ENCODE results near the gene CDX2.
A peak's percentile ranks its signal among the peaks of the same experiment; 100 is the strongest.

The CDX2 gene

GRCh38 chr13:27955014-27955591 is 14.0 kb downstream of the CDX2 start:
- ChIA-PET CTCF (interaction anchor here (0.8 to 5.2 kb wide), 21 partner anchors 9 to 595 kb away, joined by 3 to 65 read pairs (median 9); partner anchors contain the start of genes CDX2 and PDX1), POLR2A (no interaction called here)
- H3K27ac ChIP-seq (ENCODE audit: insufficient read depth in 1 of 2, low read depth in 1 of 2, low read length in 2 of 2, poor library complexity in 1 of 2, severe bottlenecking in 2 of 2): no peak overlapping the region
- no peak overlapping the region for H3K4me3 ChIP-seq (ENCODE audit: control insufficient read depth in 1 of 7, extremely low read depth in 1 of 7, insufficient read depth in 4 of 7, low read depth in 2 of 7, low read length in 6 of 7)
- WGBS (ENCODE audit: insufficient coverage): no CpG with 5 or more reads among the region's 11 CpGs
- H3K4me1 ChIP-seq (ENCODE audit: control extremely low read depth in 1 of 4, control insufficient read depth in 4 of 4, insufficient read depth in 4 of 4, low read length in 3 of 4): peaks cover 0 to 23% (median 21%) of the 10 kb centered on the region in 4 experiments
- H3K9me3 ChIP-seq (ENCODE audit: control extremely low read depth in 1 of 5, control insufficient read depth in 4 of 5, insufficient read depth in 2 of 5, low read depth in 1 of 5, low read length in 4 of 5): peaks cover 0 to 3% (median 0%) of the 10 kb centered on the region in 5 experiments
- H3K27me3 ChIP-seq (replicated peaks in 2 of 5; ENCODE audit: control insufficient read depth in 4 of 5, insufficient read depth in 5 of 5, low read length in 4 of 5): peaks cover 15 to 99% (median 60%) of the 10 kb centered on the region in 5 experiments
- no peaks in the 10 kb centered on the region for H3K36me3 ChIP-seq (ENCODE audit: control insufficient read depth in 4 of 4, insufficient read depth in 4 of 4, low read length in 3 of 4)
- no peak for DNase-seq

- peak in 1 of 3 donors; percentile 36 for DNase-seq
- no peaks in the 10 kb centered on the region for H3K36me3 ChIP-seq (ENCODE audit: control insufficient read depth in 4 of 4, insufficient read depth in 4 of 4, low read length in 3 of 4)
- peaks cover 14 to 99% (median 57%) of the 10 kb centered on the region in 5 experiments for H3K27me3 ChIP-seq (replicated peaks in 2 of 5; ENCODE audit: control insufficient read depth in 4 of 5, insufficient read depth in 5 of 5, low read length in 4 of 5)
- H3K4me3 ChIP-seq (ENCODE audit: control insufficient read depth in 1 of 7, extremely low read depth in 1 of 7, insufficient read depth in 4 of 7, low read depth in 2 of 7, low read length in 6 of 7): peak overlapping the region in 5 of 7 experiments; percentile 15 to 58 (median 48)
- CTCF ChIA-PET: interaction anchor here (0.7 to 5.2 kb wide), 30 partner anchors 8 to 595 kb away, joined by 3 to 65 read pairs (median 5); partner anchors contain the start of genes CDX2 and PDX1
- 3% methylated on average over 40 of the region's 56 CpGs for WGBS (ENCODE audit: insufficient coverage)
- H3K9me3 ChIP-seq (ENCODE audit: control extremely low read depth in 1 of 5, control insufficient read depth in 4 of 5, insufficient read depth in 2 of 5, low read depth in 1 of 5, low read length in 4 of 5): peaks cover 0 to 3% (median 0%) of the 10 kb centered on the region in 5 experiments
- no peak overlapping the region for H3K27ac ChIP-seq (ENCODE audit: insufficient read depth in 1 of 2, low read depth in 1 of 2, low read length in 2 of 2, poor library complexity in 1 of 2, severe bottlenecking in 2 of 2)
- POLR2A ChIA-PET: no interaction called here
- peaks cover 0 to 20% (median 19%) of the 10 kb centered on the region in 4 experiments for H3K4me1 ChIP-seq (ENCODE audit: control extremely low read depth in 1 of 4, control insufficient read depth in 4 of 4, insufficient read depth in 4 of 4, low read length in 3 of 4)
These were observed 14.7 kb downstream of the CDX2 start for GRCh38 chr13:27954406-27954851.

GRCh38 chr13:27953676-27954405 is 15.3 kb downstream of the CDX2 start:
- under 1% methylated on average over 58 of the region's 71 CpGs for WGBS (ENCODE audit: insufficient coverage)
- DNase-seq: peak; percentile 68 to 83 (median 81)
- Histone ChIP-seq H3K36me3 (ENCODE audit: control insufficient read depth in 4 of 4, insufficient read depth in 4 of 4, low read length in 3 of 4) (no peaks in the 10 kb centered on the region), H3K4me1 (ENCODE audit: control extremely low read depth in 1 of 4, control insufficient read depth in 4 of 4, insufficient read depth in 4 of 4, low read length in 3 of 4) (peaks cover 0 to 20% (median 19%) of the 10 kb centered on the region in 4 experiments), H3K4me3 (ENCODE audit: control insufficient read depth in 1 of 7, extremely low read depth in 1 of 7, insufficient read depth in 4 of 7, low read depth in 2 of 7, low read length in 6 of 7) (peak overlapping the region; percentile 19 to 58 (median 47)), H3K27ac (ENCODE audit: insufficient read depth in 1 of 2, low read depth in 1 of 2, low read length in 2 of 2, poor library complexity in 1 of 2, severe bottlenecking in 2 of 2) (no peak overlapping the region), H3K9me3 (ENCODE audit: control extremely low read depth in 1 of 5, control insufficient read depth in 4 of 5, insufficient read depth in 2 of 5, low read depth in 1 of 5, low read length in 4 of 5) (peaks cover 0 to 3% (median 0%) of the 10 kb centered on the region in 5 experiments), H3K27me3 (replicated peaks in 2 of 5; ENCODE audit: control insufficient read depth in 4 of 5, insufficient read depth in 5 of 5, low read length in 4 of 5) (peaks cover 14 to 97% (median 55%) of the 10 kb centered on the region in 5 experiments)
- CTCF ChIA-PET: interaction anchor here (0.7 to 5.2 kb wide), 33 partner anchors 11 to 594 kb away, joined by 3 to 65 read pairs (median 5); partner anchors contain the start of genes CDX2 and PDX1
- POLR2A ChIA-PET: interaction anchor here (0.5 to 0.7 kb wide), 3 partner anchors 22 to 622 kb away, joined by 3 to 4 read pairs (median 3); no protein-coding TSS in a partner anchor

- CTCF ChIA-PET: interaction anchor here (0.9 to 5.2 kb wide), 26 partner anchors 11 to 593 kb away, joined by 3 to 65 read pairs (median 7); partner anchors contain the start of genes CDX2 and PDX1
- POLR2A ChIA-PET: interaction anchor here (0.5 to 0.7 kb wide), 4 partner anchors 13 to 623 kb away, joined by 3 to 4 read pairs (median 3); no protein-coding TSS in a partner anchor
- H3K36me3 ChIP-seq (ENCODE audit: control insufficient read depth in 4 of 4, insufficient read depth in 4 of 4, low read length in 3 of 4): no peaks in the 10 kb centered on the region
- H3K27me3 ChIP-seq (replicated peaks in 2 of 5; ENCODE audit: control insufficient read depth in 4 of 5, insufficient read depth in 5 of 5, low read length in 4 of 5): peaks cover 10 to 95% (median 47%) of the 10 kb centered on the region in 5 experiments
- no peak overlapping the region for H3K27ac ChIP-seq (ENCODE audit: insufficient read depth in 1 of 2, low read depth in 1 of 2, low read length in 2 of 2, poor library complexity in 1 of 2, severe bottlenecking in 2 of 2)
- WGBS (ENCODE audit: insufficient coverage): 5% methylated on average over 24 of the region's 30 CpGs
- peaks cover 0 to 20% (median 19%) of the 10 kb centered on the region in 4 experiments for H3K4me1 ChIP-seq (ENCODE audit: control extremely low read depth in 1 of 4, control insufficient read depth in 4 of 4, insufficient read depth in 4 of 4, low read length in 3 of 4)
- peak overlapping the region in 6 of 7 experiments; percentile 19 to 57 (median 36) for H3K4me3 ChIP-seq (ENCODE audit: control insufficient read depth in 1 of 7, extremely low read depth in 1 of 7, insufficient read depth in 4 of 7, low read depth in 2 of 7, low read length in 6 of 7)
- DNase-seq: no peak
- peaks cover 0 to 3% (median 0%) of the 10 kb centered on the region in 5 experiments for H3K9me3 ChIP-seq (ENCODE audit: control extremely low read depth in 1 of 5, control insufficient read depth in 4 of 5, insufficient read depth in 2 of 5, low read depth in 1 of 5, low read length in 4 of 5)
These were observed 16.0 kb downstream of the CDX2 start for GRCh38 chr13:27952876-27953675.

GRCh38 chr13:27942972-27943371 is 26.1 kb downstream of the CDX2 start:
- peaks cover 5 to 44% (median 6%) of the 10 kb centered on the region in 5 experiments for H3K27me3 ChIP-seq (replicated peaks in 2 of 5; ENCODE audit: control insufficient read depth in 4 of 5, insufficient read depth in 5 of 5, low read length in 4 of 5)
- CTCF ChIA-PET: interaction anchor here (1.1 to 2.0 kb wide), 3 partner anchors 10 to 41 kb away, joined by 3 to 7 read pairs (median 5); no protein-coding TSS in a partner anchor
- H3K9me3 ChIP-seq (ENCODE audit: control extremely low read depth in 1 of 5, control insufficient read depth in 4 of 5, insufficient read depth in 2 of 5, low read depth in 1 of 5, low read length in 4 of 5): peaks cover 1 to 15% (median 9%) of the 10 kb centered on the region in 5 experiments
- no peaks in the 10 kb centered on the region for H3K4me1 ChIP-seq (ENCODE audit: control extremely low read depth in 1 of 4, control insufficient read depth in 4 of 4, insufficient read depth in 4 of 4, low read length in 3 of 4)
- no peak overlapping the region for H3K4me3 ChIP-seq (ENCODE audit: control insufficient read depth in 1 of 7, extremely low read depth in 1 of 7, insufficient read depth in 4 of 7, low read depth in 2 of 7, low read length in 6 of 7)
- POLR2A ChIA-PET: no interaction called here
- 100% methylated on average over 1 of the region's 1 CpG for WGBS (ENCODE audit: insufficient coverage)
- H3K27ac ChIP-seq (ENCODE audit: insufficient read depth in 1 of 2, low read depth in 1 of 2, low read length in 2 of 2, poor library complexity in 1 of 2, severe bottlenecking in 2 of 2): no peak overlapping the region
- DNase-seq: no peak
- no peaks in the 10 kb centered on the region for H3K36me3 ChIP-seq (ENCODE audit: control insufficient read depth in 4 of 4, insufficient read depth in 4 of 4, low read length in 3 of 4)

GRCh38 chr13:27933580-27934328 is 35.4 kb downstream of the CDX2 start:
- CTCF ChIA-PET: interaction anchor here (0.6 to 2.2 kb wide), 6 partner anchors 8 to 65 kb away, joined by 3 to 8 read pairs (median 4); no protein-coding TSS in a partner anchor
- H3K27me3 ChIP-seq (replicated peaks in 2 of 5; ENCODE audit: control insufficient read depth in 4 of 5, insufficient read depth in 5 of 5, low read length in 4 of 5): peaks cover 23 to 55% (median 25%) of the 10 kb centered on the region in 5 experiments
- H3K9me3 ChIP-seq (ENCODE audit: control extremely low read depth in 1 of 5, control insufficient read depth in 4 of 5, insufficient read depth in 2 of 5, low read depth in 1 of 5, low read length in 4 of 5): peaks cover 0 to 3% (median 0%) of the 10 kb centered on the region in 5 experiments
- no peak for DNase-seq
- H3K4me3 ChIP-seq (ENCODE audit: control insufficient read depth in 1 of 7, extremely low read depth in 1 of 7, insufficient read depth in 4 of 7, low read depth in 2 of 7, low read length in 6 of 7): no peak overlapping the region
- no peak overlapping the region for H3K27ac ChIP-seq (ENCODE audit: insufficient read depth in 1 of 2, low read depth in 1 of 2, low read length in 2 of 2, poor library complexity in 1 of 2, severe bottlenecking in 2 of 2)
- WGBS (ENCODE audit: insufficient coverage): 88% methylated on average over 1 of the region's 2 CpGs
- H3K4me1 ChIP-seq (ENCODE audit: control extremely low read depth in 1 of 4, control insufficient read depth in 4 of 4, insufficient read depth in 4 of 4, low read length in 3 of 4): peaks cover 0 to 4% (median 1%) of the 10 kb centered on the region in 4 experiments
- POLR2A ChIA-PET: interaction anchor here (0.9 kb wide), 1 partner anchor 8 kb away, joined by 3 read pairs; no protein-coding TSS in a partner anchor
- no peaks in the 10 kb centered on the region for H3K36me3 ChIP-seq (ENCODE audit: control insufficient read depth in 4 of 4, insufficient read depth in 4 of 4, low read length in 3 of 4)

Data from common myeloid progenitor, CD34-positive (primary cell).